GM18526 (cell line): ENCODE results near the gene MAN2B1.

Experiments used
- POLR2A ChIP-seq: IDR thresholded peaks from 3 replicates; pipeline ENCODE4 v1.6.1; 2011; ENCODE audit not compliant: insufficient read length; ENCODE audit errors: extremely low read depth

Gene MAN2B1

GRCh38 chr19:12692960-12693359, 26.4 kb upstream of the MAN2B1 start:
- TF ChIP-seq POLR2A = no peak

GRCh38 chr19:12689581-12690216, 23.2 kb upstream of the MAN2B1 start:
- TF ChIP-seq POLR2A = no peak

- no peak for TF ChIP-seq POLR2A
These were observed 22.5 kb upstream of the MAN2B1 start for GRCh38 chr19:12689012-12689411.

- TF ChIP-seq POLR2A = no peak
These were observed 21.1 kb upstream of the MAN2B1 start, which contains the start of gene GNG14 for GRCh38 chr19:12687496-12688196. Gene GNG14 (plus strand): TSS chr19:12687998. CDS start chr19:12688049, 51 bp downstream.

- no peak for TF ChIP-seq POLR2A
These were observed 19.3 kb upstream of the MAN2B1 start for GRCh38 chr19:12685831-12686230.

- TF ChIP-seq POLR2A = peak; percentile 65
These were observed 14.8 kb upstream of the MAN2B1 start, which contains the start of gene DHPS for GRCh38 chr19:12681074-12681987. Gene DHPS (minus strand): TSS chr19:12681880. CDS start chr19:12681766, 114 bp downstream.

GRCh38 chr19:12680034-12680433, 13.5 kb upstream of the MAN2B1 start:
- no peak for TF ChIP-seq POLR2A

- no peak for TF ChIP-seq POLR2A
These were observed 10.4 kb upstream of the MAN2B1 start for GRCh38 chr19:12676928-12677327.

GRCh38 chr19:12676384-12676792, 9.8 kb upstream of the MAN2B1 start:
- peak; percentile 32 for TF ChIP-seq POLR2A

- no peak for TF ChIP-seq POLR2A
These were observed 9.4 kb upstream of the MAN2B1 start for GRCh38 chr19:12675940-12676339.

- no peak for TF ChIP-seq POLR2A
These were observed 8.9 kb upstream of the MAN2B1 start for GRCh38 chr19:12675399-12675798.

GRCh38 chr19:12672744-12673143, 6.2 kb upstream of the MAN2B1 start:
- TF ChIP-seq POLR2A = no peak

- TF ChIP-seq POLR2A = peak; percentile 12
These were observed 3.8 kb upstream of the MAN2B1 start for GRCh38 chr19:12670159-12670928.

- TF ChIP-seq POLR2A = peak; percentile 65
These were observed 3.0 kb upstream of the MAN2B1 start for GRCh38 chr19:12669270-12670158.
